GM18526 (cell line): ENCODE data around the gene MYPOP.

Source experiments
- POLR2A ChIP-seq: IDR thresholded peaks from 3 replicates; pipeline ENCODE4 v1.6.1; 2011; ENCODE audit not compliant: insufficient read length; ENCODE audit errors: extremely low read depth

MYPOP gene

DNA sequence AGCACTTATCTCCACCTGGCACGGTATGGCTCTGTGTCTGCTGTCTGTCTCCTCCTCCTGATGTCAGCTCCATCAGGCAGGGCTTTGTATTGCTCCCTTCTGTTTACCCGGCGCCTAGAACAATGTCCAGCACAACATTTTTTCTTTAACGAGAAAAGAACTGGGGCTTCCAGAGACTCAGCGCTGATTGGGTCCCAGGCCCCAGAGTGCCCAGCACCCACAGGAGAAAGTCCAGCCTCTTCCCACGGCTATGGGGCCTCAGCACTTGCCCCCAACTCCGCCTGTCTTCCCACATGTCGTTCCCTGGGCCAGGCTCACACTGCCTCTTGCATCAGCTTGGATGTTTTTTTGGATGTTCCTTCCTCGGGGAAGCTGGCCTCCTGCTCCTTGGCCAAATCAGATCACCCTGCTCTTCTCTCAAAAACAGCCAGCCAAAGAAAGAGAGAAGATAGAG is 6.9 kb downstream of the MYPOP start:
- TF ChIP-seq POLR2A = no peak

DNA sequence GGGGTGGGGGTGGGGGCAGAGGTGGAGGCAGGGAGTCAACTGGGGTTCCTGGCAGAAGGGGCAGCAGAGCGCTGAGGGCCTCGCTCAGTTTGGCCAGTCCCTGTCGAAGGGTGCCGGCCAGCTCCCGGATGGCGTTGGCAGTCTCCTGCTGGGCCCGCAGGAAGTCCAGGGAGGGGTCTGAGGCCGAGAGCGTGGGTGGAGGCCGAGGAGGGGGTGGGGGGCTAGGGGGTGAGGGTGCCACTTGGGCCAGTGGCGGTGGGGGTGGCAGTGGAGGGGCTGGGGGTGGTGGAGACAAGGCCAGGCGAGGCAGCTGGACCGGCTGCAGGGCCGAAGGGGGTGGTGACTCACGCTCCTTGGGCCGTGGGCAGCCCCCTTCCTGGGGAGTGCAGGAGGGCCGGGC is 11.5 kb downstream of the MYPOP start:
- TF ChIP-seq POLR2A = no peak

DNA sequence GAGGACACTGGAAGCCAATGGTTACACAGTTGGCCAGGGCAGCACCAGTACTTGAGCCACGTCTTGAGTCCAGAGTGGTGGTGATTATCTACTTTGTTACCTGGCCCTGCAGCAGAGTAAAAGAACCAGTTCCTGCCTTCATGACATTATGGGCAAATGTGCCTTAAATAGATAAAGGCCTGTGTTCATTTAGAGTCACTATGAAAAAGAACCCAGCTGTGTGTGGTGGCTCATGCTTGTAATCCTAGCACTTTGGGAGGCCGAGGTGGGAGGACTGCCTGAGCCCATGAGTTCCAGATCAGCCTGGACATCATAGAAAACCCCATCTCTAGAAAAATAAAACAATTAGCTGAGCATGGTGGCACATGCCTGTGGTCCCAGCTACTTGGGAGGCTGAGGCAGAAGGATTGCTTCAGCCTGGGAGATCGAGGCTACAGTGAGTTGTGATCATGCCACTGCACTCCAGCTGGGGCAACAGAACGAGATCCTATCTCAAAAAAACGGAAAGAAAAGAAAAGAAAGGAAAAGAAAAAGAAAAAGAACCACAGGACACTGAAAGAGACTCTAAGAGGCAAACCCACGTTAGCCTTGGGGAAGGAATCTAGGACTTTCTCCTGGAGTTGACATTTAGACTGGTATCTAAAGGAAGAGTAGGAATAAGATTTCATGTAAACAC is 13.1 kb downstream of the MYPOP start:
- no peak for TF ChIP-seq POLR2A

DNA sequence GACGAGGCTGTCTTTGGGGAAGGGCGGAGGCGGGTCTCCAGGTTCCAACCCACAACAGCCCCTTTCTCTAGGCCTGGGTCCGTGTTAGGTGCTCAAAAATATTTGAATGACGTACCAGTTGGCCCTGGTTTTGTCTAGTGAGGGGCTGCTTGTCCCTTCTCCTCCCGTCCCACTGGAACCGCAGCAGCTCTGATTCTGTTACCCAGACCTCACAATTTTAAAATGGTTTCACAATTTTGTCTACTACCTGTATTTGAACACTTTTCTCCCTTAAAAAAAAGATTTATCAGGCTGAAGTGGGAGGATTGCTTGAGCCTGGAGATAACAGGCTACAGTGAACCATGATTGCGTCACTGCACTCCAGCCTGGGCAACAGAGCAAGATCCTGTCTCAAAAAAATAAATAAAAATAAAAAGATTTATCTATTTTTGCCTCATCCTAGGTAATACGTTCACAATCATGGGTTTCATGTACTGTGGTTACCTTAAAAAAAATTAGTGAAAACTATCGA is 15.2 kb downstream of the MYPOP start:
- no peak for TF ChIP-seq POLR2A

DNA sequence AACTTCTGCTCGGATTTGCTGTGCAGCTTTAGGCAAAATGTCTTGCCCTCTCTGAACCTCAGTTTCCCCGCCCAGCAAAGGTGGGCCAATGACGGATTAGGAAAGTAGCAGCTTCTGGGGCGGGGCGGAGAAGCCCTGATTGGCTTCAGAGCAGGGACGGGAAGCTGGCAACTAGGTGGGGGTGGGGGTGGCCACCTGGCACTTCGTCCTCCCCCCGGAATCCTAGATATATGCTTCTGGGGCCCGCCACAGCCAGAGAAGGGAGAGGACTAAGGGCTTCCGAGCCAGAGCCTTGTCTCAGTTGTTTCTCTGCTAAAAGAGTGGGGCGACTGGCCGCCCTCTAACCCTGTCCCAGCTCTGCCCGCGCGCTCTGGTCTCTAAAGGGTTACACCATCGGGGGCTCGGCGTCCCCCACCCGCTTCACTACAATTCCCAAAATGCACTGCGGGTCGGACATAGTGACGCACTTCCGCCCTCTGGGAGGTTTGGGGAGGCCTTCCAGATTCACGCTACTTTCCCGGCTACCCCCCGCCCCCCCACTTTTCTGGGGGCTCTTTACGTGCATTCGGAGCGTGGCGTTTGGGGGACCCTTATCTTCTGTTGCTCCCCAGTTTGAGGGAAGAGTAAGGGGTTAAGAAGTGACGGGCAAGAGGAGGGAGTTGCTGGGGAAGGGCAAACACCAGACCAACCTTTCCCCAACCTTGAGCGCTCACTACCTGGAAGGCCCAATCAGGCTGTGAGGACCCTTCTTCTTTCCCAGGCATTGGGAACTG is 15.8 kb downstream of the MYPOP start:
- peak; percentile 38 for TF ChIP-seq POLR2A

DNA sequence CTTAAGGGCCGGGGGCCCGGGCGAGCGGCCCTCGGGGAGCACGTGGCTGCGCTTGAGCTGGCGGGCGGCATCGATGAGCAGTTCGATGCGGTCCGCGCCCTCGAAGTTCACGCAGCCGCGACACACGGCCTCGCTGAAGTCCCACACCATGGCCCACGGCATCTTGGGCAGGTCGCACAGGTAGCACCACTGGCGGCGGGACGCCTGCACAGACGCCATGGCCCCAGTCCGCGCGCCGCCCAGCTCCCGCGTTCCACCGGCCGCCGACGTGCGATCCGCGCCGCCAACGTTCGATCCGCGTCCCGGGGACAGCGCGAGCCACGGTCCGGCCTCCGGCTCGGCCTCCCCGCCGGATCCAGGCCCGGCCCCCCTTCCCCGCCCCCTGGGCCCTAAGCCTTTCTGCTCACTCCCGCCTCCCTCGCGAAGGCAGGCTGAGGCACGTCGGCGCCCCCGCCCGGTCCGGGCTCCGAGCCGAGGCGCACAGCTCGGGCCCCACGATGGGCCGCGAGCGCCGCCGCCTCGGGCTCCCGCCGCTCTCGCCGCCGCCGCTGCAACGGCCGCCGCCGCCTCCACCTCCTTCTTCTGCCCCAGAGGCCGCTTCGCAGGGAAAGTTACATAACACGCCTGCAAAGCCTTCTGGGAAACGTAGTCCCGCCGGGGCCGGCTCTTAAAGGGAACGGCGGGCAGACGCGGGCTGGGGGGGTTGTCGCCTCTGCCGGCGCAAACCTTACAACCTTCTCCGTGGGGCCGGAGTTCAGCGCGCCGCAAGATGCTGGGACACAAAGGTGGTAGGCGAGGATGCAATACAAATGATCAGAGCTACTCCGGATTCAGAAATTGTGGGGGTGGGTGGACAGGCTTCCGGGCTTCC is 16.6 kb downstream of the MYPOP start, which contains the start of gene IRF2BP1:
TSS of gene IRF2BP1 (minus strand) at position 586 of the 871 bp plus-strand sequence. CDS start at position 219, 367 bp downstream.
- peak; percentile 55 for TF ChIP-seq POLR2A

DNA sequence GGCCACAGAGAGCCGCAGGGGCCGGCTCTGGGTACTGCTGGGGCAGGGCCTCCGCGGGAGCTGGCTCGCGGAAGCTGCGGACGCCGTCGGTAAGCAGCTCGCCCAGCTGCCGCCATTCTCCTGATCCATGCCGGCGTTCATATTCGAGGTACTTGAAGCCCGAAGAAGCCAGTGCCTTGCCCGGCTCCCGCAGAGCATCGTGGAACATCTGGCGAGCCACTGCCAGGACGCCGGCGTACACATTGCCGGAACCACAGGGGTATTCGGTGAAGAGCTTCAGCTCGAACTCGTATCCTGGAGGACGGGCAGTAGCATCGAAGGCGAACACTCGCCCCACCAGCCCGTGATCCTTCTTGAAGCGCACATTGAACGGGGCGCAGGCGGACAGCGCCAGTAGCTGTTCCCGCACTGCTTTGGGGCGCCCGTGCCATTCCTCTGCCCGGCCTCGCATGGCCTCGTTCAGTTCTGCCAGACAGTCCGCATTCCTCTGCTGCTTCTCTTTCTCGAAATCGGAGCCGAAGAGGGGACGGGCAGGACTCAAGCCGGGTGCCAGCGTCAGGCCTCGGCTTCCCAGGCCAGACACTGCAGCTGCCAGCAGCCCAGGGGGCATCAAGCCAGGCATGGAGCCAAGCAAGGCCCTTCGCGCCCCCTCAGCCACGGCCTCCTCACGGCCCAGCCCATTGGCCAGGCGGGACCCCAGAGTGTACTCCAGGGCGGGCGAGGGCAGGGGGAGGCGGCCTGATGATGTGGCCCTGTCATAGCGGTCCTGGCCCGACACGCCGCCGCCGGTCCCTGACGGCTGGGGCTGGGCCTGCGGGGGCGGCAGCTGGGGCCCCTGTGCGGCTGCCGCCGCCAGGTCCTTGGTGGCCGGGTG is 17.5 kb downstream of the MYPOP start:
- TF ChIP-seq POLR2A = no peak

DNA sequence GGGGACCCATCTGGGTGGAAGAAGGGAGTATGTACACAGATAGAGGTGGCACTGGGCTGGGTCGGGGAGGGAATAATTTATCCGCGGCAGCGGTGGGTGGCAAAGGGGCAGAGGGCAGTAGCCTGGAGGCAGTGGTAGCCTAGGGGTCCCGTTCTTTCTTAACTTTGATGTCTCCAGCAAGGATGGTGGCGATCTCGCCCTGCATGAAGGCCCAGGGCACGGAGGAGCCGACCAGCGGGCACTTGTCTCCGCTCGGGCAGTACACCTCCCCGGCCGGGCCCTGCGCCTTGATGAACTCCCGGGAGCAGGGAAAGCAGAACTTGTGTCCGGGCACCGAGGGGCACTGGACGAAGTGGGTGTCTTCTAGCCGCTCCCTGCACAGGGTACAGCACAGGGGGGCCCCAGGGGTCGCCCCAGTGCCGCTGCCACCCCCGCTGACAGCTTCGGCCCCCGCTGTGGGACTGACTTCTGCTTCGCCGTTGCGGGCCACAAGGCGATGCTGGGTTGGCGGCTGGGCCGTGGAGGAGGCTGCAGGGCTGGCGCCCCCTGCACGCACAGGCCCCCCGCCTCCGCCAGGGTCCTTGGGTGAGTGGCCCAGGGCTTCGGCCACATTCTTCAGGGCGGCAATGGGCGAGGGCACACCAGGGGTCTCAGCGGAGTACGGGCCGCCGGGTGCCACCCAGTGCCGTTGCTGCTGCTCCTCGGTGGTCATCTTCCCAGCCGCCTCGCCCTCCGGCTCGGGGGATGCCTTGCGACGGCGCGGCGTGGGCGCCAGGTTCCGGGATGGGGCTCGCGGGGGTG is 18.3 kb downstream of the MYPOP start:
- no peak for TF ChIP-seq POLR2A

DNA sequence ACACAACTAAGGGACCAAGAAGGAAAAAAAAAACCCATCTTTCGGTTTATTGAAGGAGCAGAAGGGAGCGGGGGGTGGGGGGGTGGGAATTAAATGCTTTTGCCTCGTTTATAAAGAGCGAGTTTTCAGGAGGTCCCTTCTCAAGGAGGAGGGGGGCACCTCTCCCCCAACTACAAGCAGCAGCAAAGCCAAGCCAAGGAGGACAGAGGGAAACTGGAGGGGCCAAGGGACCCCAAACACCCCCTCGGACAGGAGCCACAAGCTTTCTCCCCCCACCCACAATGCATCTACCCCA is 18.9 kb downstream of the MYPOP start:
- TF ChIP-seq POLR2A = no peak

DNA sequence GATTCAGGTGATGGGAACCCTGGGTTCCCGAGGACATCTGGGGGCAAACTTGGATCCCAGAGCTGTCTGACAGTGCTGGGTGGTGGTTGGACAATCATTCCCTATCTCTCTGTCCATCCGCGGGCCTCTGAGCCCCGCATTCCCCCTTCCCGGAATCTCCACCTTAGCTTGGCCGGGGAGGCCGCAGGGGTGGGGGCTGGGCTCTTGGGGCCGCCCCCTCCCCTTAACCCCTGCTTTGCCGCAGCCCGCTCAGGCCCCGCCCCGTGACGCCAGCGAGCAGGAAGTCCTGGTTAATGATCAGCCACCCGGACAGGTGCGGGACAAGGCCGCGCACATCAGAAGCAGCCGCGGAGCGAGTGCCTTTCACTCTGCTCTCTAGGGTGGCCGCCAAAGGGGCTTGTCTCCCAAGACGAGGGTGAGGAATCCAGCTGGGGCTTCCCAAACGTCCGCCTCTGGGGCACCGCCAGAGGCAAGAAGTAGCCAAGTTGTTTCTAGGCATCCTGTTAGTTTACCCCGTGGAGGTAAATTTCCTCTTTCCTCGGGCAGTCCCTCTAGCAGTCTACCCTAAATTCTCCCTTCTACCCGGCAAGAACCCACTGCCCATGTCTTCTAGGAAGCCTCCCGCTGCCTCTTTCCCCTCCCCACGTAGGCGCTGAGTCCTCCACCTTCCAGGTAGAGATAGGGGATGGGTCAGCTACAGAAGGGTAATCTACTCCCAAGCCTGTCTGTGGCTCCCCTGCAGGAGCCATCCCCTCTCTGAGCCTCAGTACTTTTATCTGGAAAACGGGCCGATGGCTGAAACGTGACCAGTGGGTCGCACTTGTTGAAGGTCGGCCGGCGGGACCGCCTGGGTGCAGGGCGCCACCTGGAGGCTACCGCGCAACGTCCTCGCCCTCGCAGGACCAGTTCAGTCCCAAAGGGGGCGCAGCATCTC is 19.5 kb downstream of the MYPOP start:
- peak; percentile 69 for TF ChIP-seq POLR2A

DNA sequence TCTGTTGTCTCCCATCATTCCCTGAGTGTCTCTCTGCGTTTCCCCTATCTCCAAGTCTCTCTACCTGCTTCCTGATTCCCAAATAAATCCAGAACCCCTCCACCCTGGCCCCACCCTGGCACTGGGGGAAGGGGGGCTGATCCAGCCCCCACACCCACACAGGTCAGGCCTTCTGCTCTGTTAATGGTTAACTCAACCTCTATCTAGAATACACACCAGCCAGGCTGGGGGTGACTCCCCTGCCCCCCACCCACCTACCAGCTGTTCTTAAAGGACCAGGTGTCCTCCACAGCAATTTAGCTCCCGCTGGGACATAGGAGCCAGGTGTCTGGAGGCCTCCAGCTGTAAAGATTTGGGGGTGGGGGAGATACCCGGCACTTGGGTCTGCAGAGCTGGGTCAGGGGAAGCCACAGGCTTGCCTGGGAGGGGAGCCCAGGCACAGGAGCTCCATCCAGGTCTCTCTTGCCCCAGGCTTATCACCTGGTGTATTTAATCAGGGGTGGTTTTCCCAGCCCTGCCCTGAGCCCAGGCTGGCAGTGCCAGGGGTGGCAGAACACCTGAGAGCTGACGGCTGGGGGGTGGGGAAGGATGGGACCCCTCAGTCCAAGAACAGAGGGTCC is 20.4 kb downstream of the MYPOP start:
- TF ChIP-seq POLR2A = no peak
